Measurements from ENCODE around the gene LRRC46. TPM values are rescaled to one million over a fixed set of nuclear protein-coding genes. Genes with fewer than 3 reads are reported as not detected.

LRRC46 gene
- total RNA-seq, 4 donors from 2014 or later = 0.18 TPM; not detected in 3

DNA sequence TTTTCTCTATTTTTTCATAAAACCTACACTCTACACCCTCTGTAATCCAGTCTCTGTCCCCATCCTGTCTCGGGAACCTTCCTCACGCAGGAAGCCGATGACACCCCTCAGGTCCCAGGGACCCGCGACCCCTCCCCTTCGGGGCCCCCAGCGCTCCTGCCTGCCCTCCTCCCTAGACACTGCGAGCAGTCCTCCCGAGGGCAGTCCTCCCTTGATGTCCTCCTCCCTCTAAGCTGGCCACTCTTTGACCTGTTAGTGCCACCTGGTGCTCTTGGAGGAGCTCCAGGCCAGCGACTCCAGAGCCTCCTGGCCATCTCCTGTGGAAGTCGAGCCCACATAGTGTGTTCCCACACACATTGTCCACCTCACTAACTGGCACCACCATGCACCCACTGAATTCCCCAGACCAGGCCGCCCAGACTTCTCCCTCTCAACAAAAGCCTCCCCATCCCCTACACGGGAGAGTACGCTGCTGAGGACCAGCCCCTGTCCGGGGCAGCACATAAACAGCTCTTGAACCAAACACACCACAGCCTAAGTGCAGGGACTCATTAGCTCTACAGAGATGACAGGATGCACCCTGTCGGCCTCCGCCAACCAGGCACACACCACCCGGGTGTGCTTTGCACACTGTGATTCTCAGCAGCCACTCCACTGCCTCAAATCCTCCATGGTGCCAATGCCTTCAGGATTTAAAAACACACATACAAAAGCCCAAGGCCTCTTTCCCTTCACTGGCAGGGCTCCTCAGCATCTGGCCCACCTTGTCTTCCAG, 19.1 kb upstream of the LRRC46 start:
- no peak for DNase-seq
- no peak overlapping the region for H3K27ac ChIP-seq
- TF ChIP-seq, protein P1, sequence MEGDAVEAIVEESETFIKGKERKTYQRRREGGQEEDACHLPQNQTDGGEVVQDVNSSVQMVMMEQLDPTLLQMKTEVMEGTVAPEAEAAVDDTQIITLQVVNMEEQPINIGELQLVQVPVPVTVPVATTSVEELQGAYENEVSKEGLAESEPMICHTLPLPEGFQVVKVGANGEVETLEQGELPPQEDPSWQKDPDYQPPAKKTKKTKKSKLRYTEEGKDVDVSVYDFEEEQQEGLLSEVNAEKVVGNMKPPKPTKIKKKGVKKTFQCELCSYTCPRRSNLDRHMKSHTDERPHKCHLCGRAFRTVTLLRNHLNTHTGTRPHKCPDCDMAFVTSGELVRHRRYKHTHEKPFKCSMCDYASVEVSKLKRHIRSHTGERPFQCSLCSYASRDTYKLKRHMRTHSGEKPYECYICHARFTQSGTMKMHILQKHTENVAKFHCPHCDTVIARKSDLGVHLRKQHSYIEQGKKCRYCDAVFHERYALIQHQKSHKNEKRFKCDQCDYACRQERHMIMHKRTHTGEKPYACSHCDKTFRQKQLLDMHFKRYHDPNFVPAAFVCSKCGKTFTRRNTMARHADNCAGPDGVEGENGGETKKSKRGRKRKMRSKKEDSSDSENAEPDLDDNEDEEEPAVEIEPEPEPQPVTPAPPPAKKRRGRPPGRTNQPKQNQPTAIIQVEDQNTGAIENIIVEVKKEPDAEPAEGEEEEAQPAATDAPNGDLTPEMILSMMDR (IDR thresholded peaks at IDR 0.05) = no peak
- TF ChIP-seq POLR2A (IDR thresholded peaks at IDR 0.05) = no peak
- H3K9me3 ChIP-seq = no peaks in the 10 kb centered on the region
- peaks cover 0 to 28% (median 17%) of the 10 kb centered on the region in 3 donors for H3K4me1 ChIP-seq
- H3K4me3 ChIP-seq = no peak overlapping the region
- no peaks in the 10 kb centered on the region for H3K27me3 ChIP-seq
- WGBS, 2 donors = 82 to 86% methylated on average over 12 to 18 of the region's 18 CpGs
- H3K36me3 ChIP-seq = peaks cover 5 to 93% (median 25%) of the 10 kb centered on the region in 3 donors
- intact Hi-C loops (cut with DNase I) = no loop called here

DNA sequence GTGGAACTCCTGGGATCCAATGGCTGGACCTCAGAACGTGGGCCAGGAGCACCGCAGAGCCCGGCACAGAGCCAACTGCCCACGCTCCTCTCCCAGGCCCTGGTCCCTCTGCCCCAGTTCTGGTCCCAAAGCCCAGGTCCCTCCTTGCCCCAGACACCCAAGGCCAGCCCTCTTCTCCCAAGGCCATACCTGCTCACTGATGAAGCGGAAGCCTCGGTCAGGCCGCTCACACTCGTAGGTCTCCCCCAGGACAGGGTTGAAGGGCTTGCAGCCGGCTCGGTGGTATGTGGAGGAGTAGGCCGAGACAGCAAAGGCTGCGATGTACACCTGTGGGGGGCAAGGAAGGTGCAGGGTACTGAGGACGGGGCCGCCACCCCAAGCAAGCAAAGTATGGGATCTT, 18.4 kb upstream of the LRRC46 start:
- Histone ChIP-seq H3K27me3 (no peaks in the 10 kb centered on the region), H3K4me1 (peaks cover 0 to 28% (median 17%) of the 10 kb centered on the region in 3 donors), H3K27ac (no peak overlapping the region), H3K36me3 (peaks cover 5 to 93% (median 23%) of the 10 kb centered on the region in 3 donors), H3K9me3 (no peaks in the 10 kb centered on the region), H3K4me3 (no peak overlapping the region)
- no peak for TF ChIP-seq POLR2A (IDR thresholded peaks at IDR 0.05)
- TF ChIP-seq, protein P1 (IDR thresholded peaks at IDR 0.05) = no peak
- DNase-seq = no peak
- WGBS, 2 donors = 93 to 99% methylated on average over 8 to 13 of the region's 14 CpGs
- intact Hi-C loops (cut with DNase I) = no loop called here

DNA sequence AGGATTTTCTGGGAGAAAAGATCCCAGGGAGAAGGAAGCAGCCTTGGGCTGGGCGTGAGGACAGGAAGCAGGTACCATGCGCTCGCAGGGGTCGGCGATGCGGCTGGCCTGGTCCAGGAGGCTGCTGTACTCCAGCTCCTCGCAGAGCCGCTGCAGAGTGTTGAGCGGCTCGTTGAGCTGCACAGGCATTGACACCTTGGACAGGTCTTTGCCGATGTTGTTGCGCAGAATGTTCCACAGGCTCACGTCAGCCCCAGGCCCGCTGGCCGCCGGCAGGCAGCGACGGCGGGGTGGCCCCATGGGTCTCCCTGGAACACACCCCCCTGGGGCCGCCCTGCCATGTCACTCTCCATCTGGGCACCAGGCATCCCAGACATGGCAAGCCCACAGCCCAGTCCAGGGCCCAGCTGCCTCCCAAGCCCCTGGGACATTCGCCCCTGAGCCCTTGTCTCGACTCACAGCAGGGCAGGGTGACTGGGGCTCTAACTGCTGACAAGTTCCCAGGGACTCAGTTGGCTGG, 17.9 kb upstream of the LRRC46 start:
- Histone ChIP-seq H3K36me3 (peaks cover 5 to 93% (median 23%) of the 10 kb centered on the region in 3 donors), H3K4me3 (no peak overlapping the region), H3K27me3 (no peaks in the 10 kb centered on the region), H3K4me1 (peaks cover 0 to 28% (median 17%) of the 10 kb centered on the region in 3 donors), H3K9me3 (no peaks in the 10 kb centered on the region), H3K27ac (no peak overlapping the region)
- no peak for DNase-seq
- WGBS, 2 donors = 95 to 100% methylated on average over 1 to 12 of the region's 22 CpGs
- intact Hi-C loops (cut with DNase I) = no loop called here
- no peak for TF ChIP-seq POLR2A (IDR thresholded peaks at IDR 0.05)
- TF ChIP-seq, protein P1 (IDR thresholded peaks at IDR 0.05) = no peak

DNA sequence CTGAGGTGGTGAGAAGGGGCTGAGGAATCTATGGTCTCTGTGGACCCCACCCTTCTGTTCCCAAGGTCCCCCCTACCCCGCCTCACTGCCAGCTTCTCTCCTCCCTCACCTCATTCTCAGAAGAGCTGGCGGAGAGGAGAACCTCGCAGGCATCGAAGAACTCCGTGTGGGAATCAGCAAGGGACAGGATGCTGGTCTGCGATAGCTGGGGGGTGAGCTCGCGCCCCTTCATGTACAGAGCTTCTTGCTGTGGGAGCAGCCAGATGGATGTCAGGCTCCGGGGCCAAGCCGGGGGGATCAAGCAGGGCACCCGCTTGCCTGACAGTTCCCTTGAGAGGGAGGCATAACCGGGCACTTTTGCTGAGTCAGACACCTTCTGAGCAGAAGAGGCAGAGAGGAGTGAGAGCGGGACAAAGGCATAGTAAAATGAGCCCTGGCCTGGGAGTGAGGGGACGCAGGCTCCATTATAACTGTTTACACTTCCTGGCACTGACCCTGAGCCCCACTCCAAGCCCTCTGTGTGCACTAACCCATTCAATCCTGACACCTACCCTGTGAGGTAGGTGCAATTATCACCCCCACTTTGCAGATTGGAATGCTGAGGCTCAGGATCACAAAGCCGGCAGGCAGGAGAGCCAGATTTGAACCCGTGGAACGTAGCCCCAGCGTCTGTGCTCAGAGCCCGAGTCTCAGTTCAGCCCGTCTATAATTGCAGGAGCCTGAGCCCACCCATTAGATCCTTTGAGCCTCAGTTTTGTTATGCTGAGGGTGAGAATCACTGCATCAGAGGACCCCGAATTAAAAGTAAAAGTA, 16.2 kb upstream of the LRRC46 start:
- DNase-seq = no peak
- Histone ChIP-seq H3K27me3 (no peaks in the 10 kb centered on the region), H3K9me3 (no peaks in the 10 kb centered on the region), H3K4me3 (no peak overlapping the region), H3K27ac (no peak overlapping the region), H3K36me3 (peaks cover 5 to 91% (median 20%) of the 10 kb centered on the region in 3 donors), H3K4me1 (peaks cover 3 to 18% (median 11%) of the 10 kb centered on the region in 3 donors)
- no peak for TF ChIP-seq POLR2A (IDR thresholded peaks at IDR 0.05)
- TF ChIP-seq, protein P1 (IDR thresholded peaks at IDR 0.05) = no peak
- 94 to 99% methylated on average over 14 to 21 of the region's 21 CpGs for WGBS, 2 donors
- intact Hi-C loops (cut with DNase I) = no loop called here
